ENCODE data around the gene SLC17A6.

GRCh38 chr11:22389526-22390282, 51.5 kb downstream of the SLC17A6 start:
- no peak for TF ChIP-seq CTCF (IDR thresholded peaks at IDR 0.05)
- TF ChIP-seq, protein P1, sequence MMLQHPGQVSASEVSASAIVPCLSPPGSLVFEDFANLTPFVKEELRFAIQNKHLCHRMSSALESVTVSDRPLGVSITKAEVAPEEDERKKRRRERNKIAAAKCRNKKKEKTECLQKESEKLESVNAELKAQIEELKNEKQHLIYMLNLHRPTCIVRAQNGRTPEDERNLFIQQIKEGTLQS (CRISPR knock-in tag; conservative IDR thresholded peaks at IDR 0.05), result no peak
- TF ChIP-seq CREM (CRISPR knock-in tag; IDR thresholded peaks at IDR 0.05), result no peak
